Vagina (tissue), 2 donors: ENCODE results near the gene FANCC.

Experiments used
- POLR2A ChIP-seq, 2 donors: fragments of 450-650 bp; IDR thresholded peaks; one replicate each; pipeline ENCODE4 v1.6.1; 2017; ENCODE audit warnings: antibody characterized with exemption in 2 of 2, mild to moderate bottlenecking in 2 of 2, moderate library complexity in 2 of 2
- POLR2AphosphoS5 ChIP-seq, 2 donors: sonication (generic); formaldehyde crosslinking; IDR thresholded peaks; one replicate each; pipeline ENCODE4 v1.9.0; 2017; ENCODE audit warnings: antibody characterized with exemption in 2 of 2, mild to moderate bottlenecking in 2 of 2, low read depth in 1 of 2; ENCODE audit not compliant: insufficient read depth in 1 of 2
- TF ChIP-seq, protein P1 (sequence below), 3 experiments: fragments of 450-650 bp in 2 of 3; fragments of 200-600 bp in 1 of 3; sonication (generic) in 1 of 3; IDR thresholded peaks; one replicate each; pipeline ENCODE4 v1.5.1; 2017 to 2019; ENCODE audit warnings: antibody characterized with exemption in 3 of 3, mild to moderate bottlenecking in 2 of 3, moderate library complexity in 2 of 3

DNA sequence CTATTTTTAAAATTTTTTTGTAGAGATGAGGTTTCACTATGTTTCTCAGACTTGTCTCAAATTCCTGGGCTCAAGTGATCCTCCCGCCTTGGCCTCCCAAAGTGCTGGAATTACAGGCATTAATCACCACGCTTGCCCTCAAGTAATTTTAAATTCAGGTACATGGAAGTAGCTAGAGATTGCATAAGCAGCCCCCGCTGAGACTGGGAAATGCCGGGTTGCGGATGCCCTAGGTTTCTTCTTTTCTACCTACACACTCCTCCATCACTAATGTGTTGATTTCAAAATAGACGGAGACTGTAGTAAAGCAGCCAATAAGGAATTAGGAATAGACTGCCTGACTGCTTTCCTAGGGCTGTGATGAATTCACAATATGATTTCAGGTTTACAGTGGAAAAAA lies 202.4 kb downstream of the FANCC start:
- TF ChIP-seq, protein P1, sequence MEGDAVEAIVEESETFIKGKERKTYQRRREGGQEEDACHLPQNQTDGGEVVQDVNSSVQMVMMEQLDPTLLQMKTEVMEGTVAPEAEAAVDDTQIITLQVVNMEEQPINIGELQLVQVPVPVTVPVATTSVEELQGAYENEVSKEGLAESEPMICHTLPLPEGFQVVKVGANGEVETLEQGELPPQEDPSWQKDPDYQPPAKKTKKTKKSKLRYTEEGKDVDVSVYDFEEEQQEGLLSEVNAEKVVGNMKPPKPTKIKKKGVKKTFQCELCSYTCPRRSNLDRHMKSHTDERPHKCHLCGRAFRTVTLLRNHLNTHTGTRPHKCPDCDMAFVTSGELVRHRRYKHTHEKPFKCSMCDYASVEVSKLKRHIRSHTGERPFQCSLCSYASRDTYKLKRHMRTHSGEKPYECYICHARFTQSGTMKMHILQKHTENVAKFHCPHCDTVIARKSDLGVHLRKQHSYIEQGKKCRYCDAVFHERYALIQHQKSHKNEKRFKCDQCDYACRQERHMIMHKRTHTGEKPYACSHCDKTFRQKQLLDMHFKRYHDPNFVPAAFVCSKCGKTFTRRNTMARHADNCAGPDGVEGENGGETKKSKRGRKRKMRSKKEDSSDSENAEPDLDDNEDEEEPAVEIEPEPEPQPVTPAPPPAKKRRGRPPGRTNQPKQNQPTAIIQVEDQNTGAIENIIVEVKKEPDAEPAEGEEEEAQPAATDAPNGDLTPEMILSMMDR (IDR thresholded peaks at IDR 0.05): no peak
- TF ChIP-seq POLR2A (IDR thresholded peaks at IDR 0.05) (no peak), POLR2AphosphoS5 (IDR thresholded peaks at IDR 0.05; ENCODE audit: insufficient read depth in 1 of 2, low read depth in 1 of 2) (no peak)
